ENCODE results near the gene CROCC. TPM values are rescaled to one million over a fixed set of nuclear protein-coding genes. Genes with fewer than 3 reads are reported as not detected.
A peak's percentile ranks its signal among the peaks of the same experiment; 100 is the strongest.

CROCC gene
- total RNA-seq, 1 donor from 2014 or later, result 27.0 TPM

- H3K4me1 Mint-ChIP-seq, result peaks cover 7% of the 10 kb centered on the region
- no peak for DNase-seq
- H3K27me3 Mint-ChIP-seq, result peaks cover 26% of the 10 kb centered on the region
- intact Hi-C loops (cut with micrococcal nuclease), result no loop called here
- H3K27ac Mint-ChIP-seq, result no peak overlapping the region
- no peak overlapping the region for H3K4me3 Mint-ChIP-seq
- H3K9me3 Mint-ChIP-seq, result no peaks in the 10 kb centered on the region
- peaks cover 2% of the 10 kb centered on the region for H3K36me3 Mint-ChIP-seq (ENCODE audit: low read depth)
Observed at GRCh38 chr1:16979475-16980327, 58.0 kb downstream of the CROCC start.

- Mint-ChIP-seq H3K4me1 (peaks cover 7% of the 10 kb centered on the region), H3K9me3 (no peaks in the 10 kb centered on the region), H3K27ac (no peak within 1 kb of the TSS), H3K27me3 (peaks cover 26% of the 10 kb centered on the region), H3K36me3 (ENCODE audit: low read depth) (peaks cover 2% of the 10 kb centered on the region), H3K4me3 (peak within 1 kb of the TSS; percentile 62)
- no peak for DNase-seq
- intact Hi-C loops (cut with micrococcal nuclease), result no loop called here
Observed at GRCh38 chr1:16980473-16981268, 58.9 kb downstream of the CROCC start, which contains the start of gene MFAP2. MFAP2 (minus strand) TSS chr1:16980620; CDS start chr1:16978273, 2,347 bp downstream.

- no peak for DNase-seq
- peak overlapping the region; percentile 62 for H3K4me3 Mint-ChIP-seq
- intact Hi-C loops (cut with micrococcal nuclease), result no loop called here
- no peaks in the 10 kb centered on the region for H3K9me3 Mint-ChIP-seq
- H3K27ac Mint-ChIP-seq, result no peak overlapping the region
- H3K4me1 Mint-ChIP-seq, result peaks cover 7% of the 10 kb centered on the region
- H3K36me3 Mint-ChIP-seq (ENCODE audit: low read depth), result peaks cover 5% of the 10 kb centered on the region
- peaks cover 26% of the 10 kb centered on the region for H3K27me3 Mint-ChIP-seq
Observed at GRCh38 chr1:16981269-16981849, 59.6 kb downstream of the CROCC start.

- Mint-ChIP-seq H3K4me1 (peaks cover 7% of the 10 kb centered on the region), H3K36me3 (ENCODE audit: low read depth) (peaks cover 5% of the 10 kb centered on the region), H3K27me3 (peaks cover 26% of the 10 kb centered on the region), H3K4me3 (no peak overlapping the region), H3K9me3 (no peaks in the 10 kb centered on the region), H3K27ac (no peak overlapping the region)
- DNase-seq, result no peak
- intact Hi-C loops (cut with micrococcal nuclease), result no loop called here
Observed at GRCh38 chr1:16982902-16983301, 61.2 kb downstream of the CROCC start.

- intact Hi-C loops (cut with micrococcal nuclease), result no loop called here
- peaks cover 7% of the 10 kb centered on the region for H3K4me1 Mint-ChIP-seq
- no peak overlapping the region for H3K4me3 Mint-ChIP-seq
- H3K27me3 Mint-ChIP-seq, result peaks cover 26% of the 10 kb centered on the region
- H3K27ac Mint-ChIP-seq, result no peak overlapping the region
- H3K36me3 Mint-ChIP-seq (ENCODE audit: low read depth), result peaks cover 5% of the 10 kb centered on the region
- no peaks in the 10 kb centered on the region for H3K9me3 Mint-ChIP-seq
- no peak for DNase-seq
Observed at GRCh38 chr1:16983649-16984048, 61.9 kb downstream of the CROCC start.

GRCh38 chr1:16984717-16985116 is 63.0 kb downstream of the CROCC start:
- no peak overlapping the region for H3K4me3 Mint-ChIP-seq
- peaks cover 7% of the 10 kb centered on the region for H3K4me1 Mint-ChIP-seq

GRCh38 chr1:16986113-16986512 is 64.4 kb downstream of the CROCC start:
- Mint-ChIP-seq H3K27ac (no peak overlapping the region), H3K4me1 (peaks cover 2% of the 10 kb centered on the region), H3K4me3 (no peak overlapping the region), H3K36me3 (ENCODE audit: low read depth) (peaks cover 5% of the 10 kb centered on the region), H3K9me3 (no peaks in the 10 kb centered on the region), H3K27me3 (peaks cover 13% of the 10 kb centered on the region)
- no peak for DNase-seq
- intact Hi-C loops (cut with micrococcal nuclease), result no loop called here

More at GRCh38 chr1:16984717-16985116, 63.0 kb downstream of the CROCC start:
- intact Hi-C loops (cut with micrococcal nuclease), result no loop called here
- Mint-ChIP-seq H3K9me3 (no peaks in the 10 kb centered on the region), H3K27ac (no peak overlapping the region), H3K27me3 (peaks cover 21% of the 10 kb centered on the region), H3K36me3 (ENCODE audit: low read depth) (peaks cover 5% of the 10 kb centered on the region)
- no peak for DNase-seq

GRCh38 chr1:16986560-16986959 is 64.8 kb downstream of the CROCC start:
- Mint-ChIP-seq H3K27ac (no peak overlapping the region), H3K4me3 (no peak overlapping the region), H3K9me3 (no peaks in the 10 kb centered on the region), H3K27me3 (peaks cover 9% of the 10 kb centered on the region), H3K4me1 (no peaks in the 10 kb centered on the region), H3K36me3 (ENCODE audit: low read depth) (peaks cover 5% of the 10 kb centered on the region)
- intact Hi-C loops (cut with micrococcal nuclease), result no loop called here
- no peak for DNase-seq

GRCh38 chr1:16986962-16987361 is 65.2 kb downstream of the CROCC start:
- Mint-ChIP-seq H3K27ac (no peak overlapping the region), H3K4me3 (no peak overlapping the region), H3K9me3 (no peaks in the 10 kb centered on the region), H3K27me3 (peaks cover 6% of the 10 kb centered on the region), H3K36me3 (ENCODE audit: low read depth) (peaks cover 5% of the 10 kb centered on the region), H3K4me1 (no peaks in the 10 kb centered on the region)
- no peak for DNase-seq
- intact Hi-C loops (cut with micrococcal nuclease), result no loop called here

- Mint-ChIP-seq H3K4me3 (no peak overlapping the region), H3K36me3 (ENCODE audit: low read depth) (peaks cover 5% of the 10 kb centered on the region), H3K9me3 (no peaks in the 10 kb centered on the region), H3K27ac (no peak overlapping the region), H3K27me3 (peaks cover 2% of the 10 kb centered on the region), H3K4me1 (no peaks in the 10 kb centered on the region)
- intact Hi-C loops (cut with micrococcal nuclease), result no loop called here
- no peak for DNase-seq
Observed at GRCh38 chr1:16988210-16988609, 66.5 kb downstream of the CROCC start.

- DNase-seq, result no peak
- Mint-ChIP-seq H3K9me3 (no peaks in the 10 kb centered on the region), H3K36me3 (ENCODE audit: low read depth) (peaks cover 5% of the 10 kb centered on the region), H3K27ac (no peak overlapping the region), H3K4me3 (no peak overlapping the region), H3K27me3 (no peaks in the 10 kb centered on the region), H3K4me1 (no peaks in the 10 kb centered on the region)
- intact Hi-C loops (cut with micrococcal nuclease), result no loop called here
Observed at GRCh38 chr1:16989676-16990391, 68.1 kb downstream of the CROCC start.

GRCh38 chr1:16991571-16991970 is 69.8 kb downstream of the CROCC start:
- no peaks in the 10 kb centered on the region for H3K4me1 Mint-ChIP-seq
- intact Hi-C loops (cut with micrococcal nuclease), result no loop called here

GRCh38 chr1:16992102-16992501 is 70.4 kb downstream of the CROCC start:
- DNase-seq, result no peak
- intact Hi-C loops (cut with micrococcal nuclease), result no loop called here
- Mint-ChIP-seq H3K27ac (no peak overlapping the region), H3K36me3 (ENCODE audit: low read depth) (peaks cover 5% of the 10 kb centered on the region), H3K4me3 (no peak overlapping the region), H3K4me1 (no peaks in the 10 kb centered on the region), H3K27me3 (no peaks in the 10 kb centered on the region), H3K9me3 (no peaks in the 10 kb centered on the region)

More at GRCh38 chr1:16991571-16991970, 69.8 kb downstream of the CROCC start:
- H3K9me3 Mint-ChIP-seq, result no peaks in the 10 kb centered on the region
- H3K27ac Mint-ChIP-seq, result no peak overlapping the region
- no peak overlapping the region for H3K4me3 Mint-ChIP-seq
- H3K36me3 Mint-ChIP-seq (ENCODE audit: low read depth), result peaks cover 5% of the 10 kb centered on the region
- no peaks in the 10 kb centered on the region for H3K27me3 Mint-ChIP-seq
- DNase-seq, result no peak
